T1000 (cell line): ENCODE data around the gene ERAL1.
"Not testable (repeated sequence)": the region's sequence is repeated elsewhere in the genome, so short reads cannot be mapped to it uniquely, and the experiment has no call there.

Experiments
- DNase-seq: peaks from one replicate; lab custom pipeline; 2025; ENCODE audit warnings: mixed read lengths; lab: John Stamatoyannopoulos, UW

ERAL1 gene

DNA sequence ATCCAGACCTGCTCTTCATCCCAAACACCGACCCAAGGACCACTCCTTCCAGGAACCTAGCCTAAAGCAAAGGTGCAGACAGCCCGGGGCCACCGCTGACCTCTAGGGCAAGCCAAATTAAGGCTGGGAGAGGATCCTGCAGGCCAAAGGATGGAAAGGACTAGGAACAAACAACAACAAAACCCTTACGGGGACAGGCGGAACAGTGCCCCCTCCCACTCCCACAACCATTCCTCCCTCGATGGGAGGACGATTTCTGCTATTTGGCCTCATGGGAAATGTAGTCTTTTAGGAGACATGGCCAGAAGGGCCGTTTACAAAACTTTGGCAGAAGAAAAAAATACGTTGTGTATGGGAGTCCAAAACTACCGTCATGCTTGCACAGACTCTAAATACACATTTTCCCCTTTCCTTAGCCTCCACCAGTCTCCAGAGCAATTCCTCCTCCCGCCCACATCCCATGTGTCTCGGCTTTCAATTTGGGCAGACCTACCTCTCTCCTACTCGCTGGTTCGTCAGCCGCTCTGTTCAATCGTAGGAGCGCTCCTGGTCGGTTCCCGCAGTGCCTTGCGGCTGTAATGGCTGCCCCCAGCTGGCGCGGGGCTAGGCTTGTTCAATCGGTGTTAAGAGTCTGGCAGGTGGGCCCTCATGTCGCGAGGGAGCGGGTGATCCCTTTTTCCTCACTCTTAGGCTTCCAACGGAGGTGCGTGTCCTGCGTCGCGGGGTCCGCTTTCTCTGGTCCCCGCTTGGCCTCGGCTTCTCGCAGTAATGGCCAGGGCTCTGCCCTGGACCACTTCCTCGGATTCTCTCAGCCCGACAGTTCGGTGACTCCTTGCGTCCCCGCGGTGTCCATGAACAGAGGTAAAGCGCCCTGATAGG is at the start of gene ERAL1:
Gene ERAL1, plus strand, starts transcription at position 560 of the 879 bp plus-strand sequence. Its CDS starts 19 bp downstream, at position 579.
- DNase-seq, result peak; percentile 77

DNA sequence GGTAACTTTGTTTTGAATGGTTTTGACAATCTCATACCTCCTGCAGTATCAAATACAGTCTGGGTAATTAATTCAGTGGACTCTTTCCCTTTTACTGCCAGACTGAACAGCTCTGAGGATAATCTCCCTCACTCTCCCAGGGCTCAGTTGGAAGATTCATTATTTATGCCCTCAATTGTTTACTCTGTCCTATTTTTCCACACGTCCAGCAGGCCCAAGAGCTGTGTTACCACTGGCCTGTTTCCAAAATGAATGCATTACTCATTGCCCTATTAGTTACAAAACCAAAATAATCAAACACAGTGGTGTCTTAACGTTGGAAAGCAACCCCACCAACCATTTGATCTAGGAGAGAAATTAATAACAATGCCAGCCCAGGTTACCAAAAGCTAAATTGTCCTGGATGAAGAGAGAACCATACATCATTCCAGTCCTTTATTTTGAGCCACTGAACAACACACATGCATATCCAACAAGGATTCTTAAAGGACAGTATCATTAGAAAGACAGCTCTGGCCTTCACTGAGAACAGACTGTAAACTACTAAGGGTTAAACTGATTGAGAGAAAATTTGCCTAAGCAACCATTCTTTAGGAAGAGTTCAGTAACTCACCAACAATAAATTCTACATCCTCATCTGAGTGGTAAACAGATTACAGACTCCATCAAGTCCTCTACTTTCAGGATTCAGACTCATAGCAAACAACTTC is 46.7 kb upstream of the ERAL1 start:
- peak; percentile 17 for DNase-seq

GRCh38 chr17:28810437-28810836 is 44.4 kb upstream of the ERAL1 start:
- no peak for DNase-seq

GRCh38 chr17:28811651-28812090 is 43.1 kb upstream of the ERAL1 start:
- DNase-seq, result no peak

DNA sequence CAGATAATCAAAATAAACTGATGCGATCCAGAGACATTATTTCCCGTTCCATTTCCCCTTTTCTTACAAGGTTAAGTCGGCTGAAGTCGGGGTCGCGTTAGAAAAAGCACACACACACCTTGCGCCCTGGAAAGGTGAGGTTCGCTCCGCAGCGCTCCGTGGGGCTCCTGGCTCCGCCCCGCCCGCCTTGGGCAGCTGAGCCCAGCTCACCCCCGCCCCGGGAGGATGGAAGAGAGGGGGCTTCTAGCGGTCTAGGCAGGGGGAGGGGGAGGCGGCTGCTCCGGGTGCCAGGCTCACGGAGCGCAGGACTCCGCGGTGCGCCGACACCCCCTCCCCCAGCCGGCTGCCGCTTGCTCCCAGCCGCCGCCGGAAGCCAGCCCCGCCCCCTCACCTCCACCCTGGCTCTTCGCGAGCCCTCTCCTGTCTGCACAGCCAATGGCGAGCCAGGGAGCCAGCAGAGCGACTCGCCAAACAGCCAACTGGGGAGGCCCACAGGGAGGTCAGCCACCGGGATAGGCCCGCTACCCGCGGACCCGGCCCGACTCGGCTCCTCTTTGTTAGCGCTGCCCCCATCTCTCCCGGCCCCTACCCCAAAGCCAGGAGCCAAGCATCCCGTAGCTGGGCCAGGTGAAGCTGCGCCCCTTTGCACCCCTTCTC is 42.6 kb upstream of the ERAL1 start:
- peak; percentile 93 for DNase-seq

DNA sequence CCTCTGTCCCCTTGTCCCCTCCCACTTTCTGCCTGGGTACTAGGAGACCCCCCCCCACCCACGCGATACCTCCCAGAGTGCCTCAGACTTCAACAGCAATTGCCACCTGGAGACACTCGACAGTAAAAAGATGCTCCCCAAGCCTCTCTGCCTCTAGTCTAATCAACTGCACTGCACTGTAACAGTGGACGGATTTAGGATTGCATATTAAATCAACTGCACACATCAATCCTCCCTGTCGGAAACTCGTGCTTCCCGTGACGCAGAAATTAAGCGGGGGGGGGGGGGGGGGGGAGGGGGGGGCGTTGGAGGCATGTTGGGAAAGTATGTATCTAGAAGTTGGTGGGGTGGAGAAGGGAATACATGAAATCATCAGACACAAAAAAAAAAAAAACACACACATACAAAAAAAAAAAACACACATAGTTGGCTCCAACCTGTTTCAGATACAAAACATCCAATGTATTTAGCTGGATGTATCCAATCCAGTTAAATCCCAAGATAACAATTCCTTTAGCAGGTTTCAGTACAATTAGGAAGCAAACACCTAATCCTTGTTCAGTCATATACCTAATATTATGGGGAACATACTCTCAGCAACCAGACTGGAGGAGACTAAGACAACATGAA is 42.0 kb upstream of the ERAL1 start:
- DNase-seq, result no peak

DNA sequence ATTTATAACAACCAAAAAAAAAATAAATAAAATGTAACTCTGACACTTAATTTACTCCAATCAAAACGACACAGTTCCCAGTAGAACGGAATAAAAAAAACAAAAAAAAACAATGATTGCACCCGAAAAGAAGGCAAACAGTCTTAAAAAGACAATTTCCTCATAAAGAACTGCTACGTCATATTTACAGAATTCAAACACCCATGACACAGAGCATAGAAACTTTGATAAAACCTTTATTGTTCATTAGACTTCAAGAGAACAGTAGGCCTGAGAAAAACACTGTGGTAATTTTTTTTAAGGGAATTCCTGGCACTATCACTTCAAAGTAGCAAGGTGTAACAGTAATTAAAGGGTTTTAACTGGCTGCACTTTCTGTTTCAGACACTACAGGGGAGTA is 38.3 kb upstream of the ERAL1 start:
- no peak for DNase-seq

DNA sequence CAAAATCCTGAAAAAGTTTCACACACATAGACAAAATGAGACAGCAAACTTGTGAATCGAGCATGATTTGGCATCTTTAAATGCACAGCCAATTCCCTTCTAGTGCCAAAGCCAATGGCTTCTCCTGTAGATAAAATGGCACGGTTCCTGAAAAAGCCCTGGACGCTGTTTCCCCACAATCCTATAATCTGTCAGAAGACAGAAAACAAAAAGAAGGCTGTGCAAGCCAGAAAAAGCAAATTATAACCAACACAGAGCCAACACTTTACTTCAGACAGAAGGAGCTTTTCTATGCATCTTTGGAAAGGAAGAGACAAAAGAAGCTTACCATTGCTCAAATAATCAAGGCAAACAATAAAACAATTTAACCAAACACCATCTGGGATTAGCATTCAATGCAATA is 36.0 kb upstream of the ERAL1 start:
- DNase-seq, result no peak

DNA sequence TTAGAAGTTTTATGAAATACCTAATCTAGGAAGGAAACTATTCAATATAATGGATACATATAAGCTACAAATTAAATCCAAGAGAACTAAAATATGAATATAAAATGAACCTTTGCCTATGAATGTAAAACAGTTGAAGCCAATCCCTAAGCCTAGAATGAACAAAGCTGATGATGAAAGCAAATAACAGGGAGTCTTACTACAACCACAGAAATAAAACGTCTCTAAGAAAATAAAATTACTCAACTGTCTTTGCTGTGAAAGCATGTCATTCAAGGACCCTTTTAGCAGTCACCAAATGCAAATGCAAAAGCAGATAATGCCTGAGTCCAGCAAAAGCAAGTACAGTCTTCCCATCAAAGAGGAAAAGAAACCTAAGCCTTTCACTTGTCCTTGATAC is 35.2 kb upstream of the ERAL1 start:
- DNase-seq, result no peak

GRCh38 chr17:28827672-28828071 is 27.1 kb upstream of the ERAL1 start:
- DNase-seq, result no peak

DNA sequence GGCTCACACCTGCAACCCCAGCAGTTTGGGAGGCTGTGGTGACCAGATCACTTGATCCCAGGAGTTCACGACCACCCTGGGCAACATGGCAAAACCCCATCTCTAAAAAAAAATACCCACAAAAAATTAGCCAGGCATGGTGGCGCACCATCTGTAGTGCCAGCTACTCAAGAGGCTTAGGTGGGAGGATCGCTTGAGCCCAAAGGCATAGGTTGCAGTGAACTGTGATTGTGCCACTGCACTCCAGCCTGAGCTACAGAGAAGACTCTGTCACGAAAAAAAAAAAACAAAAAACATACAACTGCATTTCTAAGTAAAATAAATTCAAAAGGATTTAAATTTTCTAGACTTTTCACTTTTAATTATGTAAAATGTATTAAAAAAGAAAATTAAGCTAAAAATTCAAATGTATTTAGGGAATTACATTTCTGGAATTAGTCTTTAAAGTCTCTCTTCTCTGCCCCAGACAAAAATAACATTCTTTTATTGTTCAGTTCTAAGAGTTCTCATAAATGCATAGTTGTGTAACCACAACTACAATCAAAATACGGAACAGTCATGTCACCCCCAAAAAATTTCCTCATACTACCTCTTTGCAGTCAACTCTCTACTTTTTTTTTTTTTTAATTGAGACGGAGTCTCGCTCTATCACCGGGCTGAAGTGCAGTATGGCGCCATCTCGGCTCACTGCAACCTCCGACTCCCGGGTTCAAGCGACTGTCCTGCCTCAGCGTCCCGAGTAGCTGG is 26.3 kb upstream of the ERAL1 start:
- DNase-seq, result no peak

GRCh38 chr17:28834420-28834819 is 20.4 kb upstream of the ERAL1 start:
- DNase-seq, result no peak

DNA sequence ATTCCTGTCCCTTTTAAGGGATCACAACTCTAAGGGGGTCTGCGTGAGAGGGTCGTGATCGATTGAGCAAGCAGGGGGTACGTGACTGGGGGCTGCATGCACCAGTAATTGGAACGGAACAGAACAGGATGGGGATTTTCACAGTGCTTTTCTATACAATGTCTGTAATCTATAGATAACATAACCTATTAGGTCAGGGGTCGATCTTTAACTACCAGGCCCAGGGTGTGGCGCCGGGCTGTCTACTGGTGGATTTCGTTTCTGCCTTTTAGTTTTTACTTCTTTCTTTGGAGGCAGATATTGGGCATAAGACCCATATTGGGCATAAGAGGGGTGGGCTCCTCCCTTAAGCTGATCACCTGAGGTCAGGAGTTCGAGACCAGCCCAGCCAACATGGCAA is 18.3 kb upstream of the ERAL1 start:
- not testable (repeated sequence) for DNase-seq

GRCh38 chr17:28839221-28839620 is 15.6 kb upstream of the ERAL1 start:
- no peak for DNase-seq

DNA sequence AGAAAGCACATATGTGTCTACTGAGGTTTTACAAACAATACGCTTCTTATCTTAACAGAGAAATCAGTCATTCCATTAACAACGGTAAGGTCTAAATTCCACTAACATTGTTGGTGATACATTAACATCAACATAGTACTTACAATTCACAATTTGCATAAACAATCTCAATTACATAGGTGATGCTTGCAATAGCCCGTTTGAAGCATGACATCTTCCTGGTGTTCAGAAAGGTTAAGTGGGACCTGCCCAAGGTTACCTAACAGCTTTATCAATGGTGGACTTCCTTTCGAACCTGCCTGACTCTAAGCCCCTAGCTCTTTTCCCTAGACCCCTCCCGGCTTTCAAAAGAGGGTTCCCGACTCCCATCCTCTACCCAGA is 12.9 kb upstream of the ERAL1 start:
- no peak for DNase-seq

DNA sequence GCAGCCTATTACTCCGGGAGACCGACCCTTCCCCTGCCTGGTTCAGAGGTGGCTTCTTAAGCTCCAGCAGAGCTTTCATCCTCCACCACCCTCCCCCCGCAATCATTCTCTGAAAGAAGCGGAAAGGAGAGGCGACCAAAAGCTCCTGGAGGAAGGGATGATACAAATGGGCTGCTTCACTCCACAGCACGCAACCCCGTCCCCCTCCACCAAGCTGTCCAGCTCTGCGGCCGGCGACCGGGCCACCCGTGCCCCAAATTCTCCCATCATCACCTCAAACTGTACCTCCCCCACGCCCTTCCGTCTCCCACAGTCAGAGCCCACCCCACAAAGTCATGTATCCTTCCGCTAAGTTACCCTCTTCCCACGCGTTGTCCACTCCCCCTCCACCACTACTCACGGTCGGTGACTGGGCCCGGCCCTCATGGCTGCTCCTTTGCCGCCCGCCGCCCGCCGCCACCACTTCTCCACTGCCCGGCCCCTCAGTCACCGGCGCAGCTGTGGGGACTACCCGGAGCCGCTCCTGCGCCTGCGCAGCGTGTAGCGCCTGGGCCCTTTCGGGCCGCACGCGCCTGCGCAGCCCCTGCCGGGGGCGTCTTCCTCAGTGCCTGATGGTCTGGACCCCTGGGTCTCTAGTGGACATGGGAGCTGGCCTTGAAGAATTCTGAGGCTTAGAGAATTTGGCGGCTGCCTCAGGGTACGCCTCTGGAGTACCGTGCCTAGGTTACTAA is 12.4 kb upstream of the ERAL1 start, which contains the start of gene FAM222B:
Gene FAM222B, minus strand, starts transcription at position 509 of the 731 bp plus-strand sequence. CDS start 76,123 bp downstream, outside the sequence.
- DNase-seq, result peak; percentile 85

GRCh38 chr17:28843816-28844148 is 11.0 kb upstream of the ERAL1 start:
- no peak for DNase-seq

DNA sequence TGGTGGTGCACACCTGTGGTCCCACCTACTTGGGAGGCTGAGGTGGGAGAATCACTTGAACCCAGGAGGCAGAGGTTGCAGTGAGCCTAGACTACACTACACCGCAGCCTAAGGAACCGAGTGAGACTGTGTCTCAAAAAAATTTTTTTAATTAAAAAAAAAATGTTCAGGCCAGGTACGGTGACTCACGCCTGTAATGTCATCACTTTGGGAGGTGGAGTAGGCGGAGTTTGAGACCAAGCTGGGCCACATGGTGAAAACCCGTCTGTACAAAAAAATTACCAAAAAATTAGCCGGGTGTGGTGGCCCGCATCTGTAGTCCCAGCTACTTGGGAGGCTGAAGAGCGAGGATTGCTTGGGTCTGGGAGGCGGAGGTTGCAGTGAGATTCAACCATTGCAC is 8.6 kb upstream of the ERAL1 start:
- DNase-seq, result no peak

- DNase-seq, result not testable (repeated sequence)
Measured at GRCh38 chr17:28846699-28847098, 8.1 kb upstream of the ERAL1 start.

DNA sequence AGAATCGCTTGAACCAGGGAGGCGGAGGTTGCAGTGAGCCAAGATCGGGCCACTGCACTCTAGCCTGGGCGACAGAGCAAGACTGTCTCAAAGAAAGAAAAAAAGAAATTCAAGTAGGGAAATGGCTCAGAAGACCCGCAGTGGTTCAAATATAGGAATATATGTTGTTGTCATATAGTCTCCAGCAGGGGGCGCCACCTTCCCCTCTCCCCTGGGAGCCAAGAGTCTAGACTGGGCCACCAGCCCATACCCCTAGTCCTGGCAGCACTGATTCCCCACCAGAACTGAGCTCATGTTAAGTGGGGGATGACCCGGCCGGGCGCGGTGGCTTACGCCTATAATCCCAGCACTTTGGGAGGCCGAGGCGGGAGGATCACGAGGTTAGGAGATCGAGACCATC is 6.1 kb upstream of the ERAL1 start:
- not testable (repeated sequence) for DNase-seq

DNA sequence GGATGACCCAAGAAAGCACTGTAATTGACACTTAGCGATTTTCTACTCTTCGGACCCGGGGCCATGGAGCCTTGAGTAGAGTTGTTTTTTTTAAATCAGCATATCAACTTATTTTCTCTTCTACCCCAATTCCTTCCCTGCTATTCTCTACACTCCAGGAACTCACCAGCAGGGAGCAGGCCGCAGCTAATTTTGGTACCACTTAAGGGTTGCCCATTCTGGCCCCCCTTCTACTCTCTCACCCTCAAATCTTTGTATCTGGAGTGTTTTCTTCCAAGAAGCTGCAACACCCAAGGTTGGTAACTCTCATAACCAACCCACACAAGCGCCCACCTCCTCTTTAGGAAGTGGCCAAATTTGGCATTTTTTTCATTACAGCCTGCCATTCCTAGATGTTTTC is 5.5 kb upstream of the ERAL1 start:
- no peak for DNase-seq
